HG03469 (cell line): Measurements from ENCODE around the gene CLEC20A.

ENCODE experiments used
- ATAC-seq: cut with Tn5 transposase; IDR thresholded peaks from one replicate; pipeline ENCODE4 v1.9.1; 2021; ENCODE audit warnings: mild to moderate bottlenecking, moderate library complexity, moderate number of reproducible peaks; ENCODE audit not compliant: unreplicated experiment

Gene CLEC20A

DNA sequence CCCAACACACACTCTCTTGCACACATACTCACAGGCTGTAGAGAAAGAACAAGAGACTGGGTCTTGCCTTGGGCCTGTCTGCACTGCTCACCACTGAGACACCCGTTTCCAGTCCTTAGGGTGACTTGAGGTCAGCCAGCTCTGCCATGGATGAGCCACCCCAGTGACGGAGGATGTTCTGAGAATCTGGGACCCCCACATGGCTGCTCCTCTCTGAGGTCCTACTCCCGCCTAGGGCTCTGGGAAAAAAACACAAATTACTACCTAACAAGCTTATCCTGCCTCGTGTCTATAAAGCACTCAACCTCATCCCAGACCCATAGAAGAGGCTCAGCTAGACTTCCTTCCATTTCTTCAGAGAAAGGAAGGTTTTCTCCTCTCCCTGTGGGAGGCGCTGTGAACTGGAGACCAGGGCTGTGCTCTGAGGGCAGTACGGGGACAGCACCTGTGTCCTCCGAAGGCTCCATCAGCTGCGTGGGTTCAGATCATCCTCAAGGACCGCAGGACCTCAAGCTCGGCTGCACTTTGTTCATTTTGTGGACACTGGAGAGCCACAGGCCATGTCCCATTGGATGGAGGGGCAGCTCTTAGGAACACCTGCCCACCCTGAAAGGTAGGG lies 4.3 kb upstream of the CLEC20A start:
- no peak for ATAC-seq

DNA sequence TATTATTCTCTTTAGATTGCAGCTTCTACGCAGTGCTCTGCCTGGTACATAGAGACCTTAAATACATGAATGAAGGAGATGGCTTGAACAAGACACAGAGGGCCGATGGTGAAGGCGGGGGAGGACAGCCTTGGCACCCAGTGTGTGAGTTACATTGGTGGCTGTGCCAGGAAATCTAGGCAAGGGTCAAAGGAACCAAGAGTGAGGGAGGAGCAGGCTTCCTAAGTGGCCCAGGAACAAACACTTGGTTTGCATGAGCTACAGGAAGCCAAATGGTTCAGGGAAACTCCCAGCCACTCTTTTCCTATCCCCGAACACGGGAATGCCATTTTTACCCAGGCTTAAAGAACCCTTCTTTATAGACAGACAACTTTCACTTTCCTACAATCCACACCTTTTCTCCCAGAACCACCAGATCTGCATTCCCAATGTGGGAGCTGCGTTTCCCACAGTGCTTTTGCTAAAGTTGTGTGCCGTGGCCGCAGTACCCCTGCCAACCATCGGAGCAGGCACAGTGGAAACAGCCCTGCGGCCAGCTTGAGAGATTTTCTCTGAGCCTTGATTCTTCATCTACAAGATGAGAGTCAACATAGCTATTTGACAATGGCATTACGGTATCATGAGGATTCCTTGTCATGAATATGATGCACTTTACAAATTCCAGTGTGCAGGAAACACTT lies 3.5 kb upstream of the CLEC20A start:
- ATAC-seq: no peak

- no peak for ATAC-seq
These were observed 2.3 kb upstream of the CLEC20A start for GRCh38 chr1:178498896-178499675.

- ATAC-seq: no peak
These were observed 1.2 kb upstream of the CLEC20A start for GRCh38 chr1:178497903-178498478.

DNA sequence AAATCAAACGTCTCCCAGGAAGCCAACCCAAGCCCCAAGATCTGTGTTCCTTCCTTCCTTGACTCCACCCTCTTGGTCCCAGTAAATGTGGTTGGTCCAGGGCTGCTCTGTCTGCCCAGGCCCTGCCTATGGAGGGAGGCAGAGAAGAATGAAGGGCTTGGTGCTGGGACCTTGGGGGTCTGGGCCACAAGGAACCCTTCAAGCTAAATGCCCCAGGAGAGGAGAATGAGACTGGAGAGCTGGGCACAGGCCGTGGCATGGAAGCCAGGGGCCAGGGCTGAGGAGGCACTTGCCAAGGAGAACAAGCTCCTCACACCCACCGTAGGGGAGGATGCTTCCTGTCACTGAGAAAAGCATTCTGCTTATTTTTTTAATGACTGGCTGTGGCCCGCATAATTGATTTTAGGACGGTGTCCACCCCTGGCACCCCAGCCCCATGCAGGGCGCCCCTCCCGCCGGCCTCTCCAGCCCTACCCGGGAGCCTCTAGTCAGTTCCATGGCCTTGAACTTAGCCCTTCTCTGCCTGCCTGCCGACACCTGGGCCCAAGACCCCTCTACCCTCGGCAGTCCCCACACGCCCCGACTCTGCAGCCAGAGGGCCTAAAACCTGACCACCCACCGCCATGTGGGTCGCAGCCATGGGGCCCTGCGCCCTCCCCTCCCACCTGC lies 889 bp downstream of the CLEC20A start:
- ATAC-seq: no peak

DNA sequence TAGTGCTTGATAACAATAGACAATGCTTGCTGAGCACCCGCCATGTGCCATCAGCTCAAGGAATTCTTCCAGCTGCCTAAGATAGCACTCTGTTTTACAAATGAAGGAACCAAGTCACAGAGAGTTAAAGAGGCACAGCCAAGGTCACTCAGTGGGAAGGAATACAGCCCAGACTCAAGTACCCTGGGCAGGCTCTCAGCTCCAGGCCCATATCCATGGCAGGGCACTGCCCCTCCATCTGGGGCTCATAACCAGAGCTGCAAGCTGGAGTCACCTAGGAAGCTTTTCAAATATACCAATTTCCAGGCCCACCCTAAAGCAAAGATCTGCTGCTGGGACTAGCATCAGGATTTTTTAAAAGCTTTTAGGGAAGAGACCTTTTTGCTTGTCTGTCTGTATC lies 1.6 kb downstream of the CLEC20A start:
- ATAC-seq: no peak

- ATAC-seq: no peak
These were observed 2.2 kb downstream of the CLEC20A start for GRCh38 chr1:178494569-178494971.

- ATAC-seq: no peak
These were observed 3.4 kb downstream of the CLEC20A start for GRCh38 chr1:178493301-178493741.

- ATAC-seq: no peak
These were observed 4.4 kb downstream of the CLEC20A start for GRCh38 chr1:178492341-178492740.

GRCh38 chr1:178491721-178492120 lies 5.0 kb downstream of the CLEC20A start:
- no peak for ATAC-seq

DNA sequence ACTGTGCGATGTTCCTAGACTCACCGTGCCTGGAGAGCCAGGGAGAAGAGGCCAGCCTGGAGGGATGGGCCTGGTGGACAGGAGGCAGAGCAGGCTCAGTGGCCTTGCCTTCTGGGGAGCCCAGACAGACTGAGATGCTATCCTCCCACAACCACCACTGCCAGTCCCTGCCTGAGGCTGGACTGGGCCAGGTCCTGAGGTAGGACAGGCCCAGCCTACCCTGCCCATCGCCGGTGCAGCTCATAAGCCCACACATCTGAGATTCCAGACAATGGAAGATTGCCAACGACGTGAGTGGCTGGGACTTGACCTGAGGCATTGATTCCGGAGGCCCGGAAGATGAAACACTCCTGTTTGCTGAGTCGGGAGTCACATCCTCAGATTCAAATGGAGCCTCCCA lies 5.8 kb downstream of the CLEC20A start:
- no peak for ATAC-seq

DNA sequence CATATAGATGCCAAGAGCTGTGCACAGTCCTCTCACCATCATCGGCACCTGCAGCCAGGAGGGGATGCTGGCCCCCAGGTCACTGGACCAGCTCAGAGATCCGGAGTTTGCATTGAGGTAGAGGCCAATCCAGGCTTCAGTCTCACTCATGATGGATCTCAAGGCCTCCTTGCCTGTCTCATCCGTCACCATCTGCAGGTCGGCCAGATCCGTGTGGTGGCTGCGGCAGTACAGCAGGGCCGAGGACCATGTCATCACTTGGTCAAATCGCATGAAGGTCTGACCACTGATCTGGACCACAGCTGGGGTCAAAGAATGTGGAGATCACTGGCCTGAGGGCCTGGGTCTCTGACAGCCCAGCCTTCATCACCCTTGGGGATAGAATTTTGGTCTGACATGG lies 6.6 kb downstream of the CLEC20A start:
- no peak for ATAC-seq

DNA sequence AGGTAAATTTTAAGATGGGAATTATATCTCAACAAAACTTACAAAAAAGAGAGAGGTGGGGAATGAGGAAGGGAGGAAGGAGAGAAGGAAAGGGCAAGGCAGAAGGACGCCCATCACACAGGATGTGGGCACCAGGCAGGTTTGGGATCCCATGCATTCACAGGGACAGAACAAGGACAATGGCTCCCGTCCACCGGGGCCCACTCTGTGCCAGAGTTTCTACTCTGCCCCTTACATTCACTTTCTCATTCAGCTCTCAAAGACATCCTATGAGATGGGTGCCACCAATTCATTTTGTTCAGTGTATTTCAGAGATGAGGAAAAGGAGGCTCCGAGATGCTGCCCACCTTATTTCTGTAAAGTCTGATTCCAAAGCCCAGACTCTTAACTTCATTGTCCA lies 7.4 kb downstream of the CLEC20A start:
- ATAC-seq: no peak

DNA sequence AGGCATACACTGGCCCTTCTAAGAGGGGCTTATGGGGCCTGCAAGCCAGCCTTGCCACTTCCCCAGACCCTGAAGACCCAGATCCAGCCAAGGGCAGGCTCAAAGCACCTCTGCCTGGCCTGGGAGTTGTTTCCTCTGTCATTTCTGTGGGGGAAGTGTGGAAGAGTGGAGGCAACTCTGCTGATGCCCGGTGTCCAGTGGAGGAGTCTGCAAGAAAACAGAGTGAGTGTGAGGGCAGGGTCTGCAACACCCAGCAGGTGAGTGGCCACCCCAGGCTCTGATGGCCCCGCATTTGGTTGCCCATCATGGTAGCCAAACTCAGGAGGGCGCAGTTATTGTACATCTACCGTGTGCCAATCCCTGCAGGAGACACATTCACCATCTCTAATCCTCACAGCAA lies 8.4 kb downstream of the CLEC20A start:
- ATAC-seq: no peak

DNA sequence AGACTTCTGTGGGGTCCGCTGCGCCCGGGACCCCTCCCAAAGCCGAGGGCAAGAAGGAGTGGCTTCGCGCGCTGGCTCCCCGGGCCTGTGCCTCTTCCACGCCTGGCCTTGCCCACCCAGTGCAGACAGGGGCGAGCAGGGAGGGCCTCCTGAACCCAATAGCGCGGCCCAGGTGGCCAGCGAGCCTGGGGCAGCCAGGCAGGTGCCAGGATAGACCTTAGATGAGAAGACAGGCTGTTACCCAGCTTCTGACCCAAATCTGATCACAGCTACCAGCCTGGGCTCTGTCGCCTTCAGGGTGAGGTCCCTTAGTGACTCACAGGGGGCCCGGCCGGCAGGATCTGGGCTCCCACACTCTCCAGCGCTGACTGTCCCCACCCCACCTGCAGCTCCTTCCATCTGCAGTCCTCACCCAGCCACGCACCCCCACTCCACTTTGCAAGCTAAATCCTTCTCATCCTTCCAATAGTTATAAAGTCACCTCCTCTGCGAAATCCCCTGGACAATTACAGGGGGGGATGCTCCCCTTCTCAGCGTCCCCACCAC lies 9.6 kb downstream of the CLEC20A start:
- no peak for ATAC-seq

- ATAC-seq: no peak
These were observed 10.4 kb downstream of the CLEC20A start for GRCh38 chr1:178486100-178487069.

GRCh38 chr1:178485541-178485981 lies 11.2 kb downstream of the CLEC20A start:
- ATAC-seq: no peak

GRCh38 chr1:178484698-178485225 lies 12.0 kb downstream of the CLEC20A start:
- ATAC-seq: no peak

- ATAC-seq: no peak
These were observed 13.4 kb downstream of the CLEC20A start for GRCh38 chr1:178483251-178483957.
